GM12875 (cell line): ENCODE results near the gene MFAP1.

Experiments used
- H3K4me3 ChIP-seq: one replicate; pipeline ENCODE4 v1.5.1; 2011; ENCODE audit warnings: low read depth, low read length, control low read depth
- CTCF ChIP-seq: IDR thresholded peaks from 2 replicates; pipeline ENCODE4 v1.5.1; 2011; ENCODE audit warnings: low read depth, mild to moderate bottlenecking, control low read depth, inconsistent platforms, low read length, moderate library complexity, borderline replicate concordance; ENCODE audit not compliant: insufficient read depth

The MFAP1 gene

GRCh38 chr15:43795197-43795596 lies 29.3 kb downstream of the MFAP1 start:
- H3K4me3 ChIP-seq: no peak overlapping the region
- TF ChIP-seq CTCF: no peak

- TF ChIP-seq CTCF: no peak
- no peak overlapping the region for H3K4me3 ChIP-seq
These were observed 30.0 kb downstream of the MFAP1 start for GRCh38 chr15:43794269-43795037.

GRCh38 chr15:43793647-43794046 lies 30.8 kb downstream of the MFAP1 start:
- peak overlapping the region; percentile 96 for H3K4me3 ChIP-seq
- TF ChIP-seq CTCF: no peak

GRCh38 chr15:43792761-43793476 lies 31.6 kb downstream of the MFAP1 start:
- peak overlapping the region; percentile 96 for H3K4me3 ChIP-seq

GRCh38 chr15:43791993-43792760 lies 32.3 kb downstream of the MFAP1 start, which contains the start of gene SERF2:
Gene SERF2, plus strand, starts transcription at chr15:43792320. Its CDS starts 57 bp downstream, at chr15:43792377.
- TF ChIP-seq CTCF: no peak

More at GRCh38 chr15:43792761-43793476, 31.6 kb downstream of the MFAP1 start:
- no peak for TF ChIP-seq CTCF

GRCh38 chr15:43789409-43789808 lies 35.1 kb downstream of the MFAP1 start:
- no peak overlapping the region for H3K4me3 ChIP-seq
- TF ChIP-seq CTCF: no peak

More at GRCh38 chr15:43791993-43792760, 32.3 kb downstream of the MFAP1 start, which contains the start of gene SERF2:
- H3K4me3 ChIP-seq: peak within 1 kb of the TSS; percentile 96
